Skin of body (tissue), 2 donors: ENCODE results near the gene PRDX1. TPM values are rescaled to one million over a fixed set of nuclear protein-coding genes. Genes with fewer than 3 reads are reported as not detected.
"Not testable (repeated sequence)": the region's sequence is repeated elsewhere in the genome, so short reads cannot be mapped to it uniquely, and the experiment has no call there.

Experiments
- DNase-seq: peaks from one replicate; lab custom pipeline; 2025; lab: John Stamatoyannopoulos, UW
- total RNA-seq: library from RNA; depleted of rRNA; stranded (reverse); fragments of >200 nt; gene quantifications from one replicate; pipeline ENCODE4 v1.2.3, GENCODE V29; 2014

Gene PRDX1
- total RNA-seq, 1 donor from 2014 or later = 187 TPM

DNA sequence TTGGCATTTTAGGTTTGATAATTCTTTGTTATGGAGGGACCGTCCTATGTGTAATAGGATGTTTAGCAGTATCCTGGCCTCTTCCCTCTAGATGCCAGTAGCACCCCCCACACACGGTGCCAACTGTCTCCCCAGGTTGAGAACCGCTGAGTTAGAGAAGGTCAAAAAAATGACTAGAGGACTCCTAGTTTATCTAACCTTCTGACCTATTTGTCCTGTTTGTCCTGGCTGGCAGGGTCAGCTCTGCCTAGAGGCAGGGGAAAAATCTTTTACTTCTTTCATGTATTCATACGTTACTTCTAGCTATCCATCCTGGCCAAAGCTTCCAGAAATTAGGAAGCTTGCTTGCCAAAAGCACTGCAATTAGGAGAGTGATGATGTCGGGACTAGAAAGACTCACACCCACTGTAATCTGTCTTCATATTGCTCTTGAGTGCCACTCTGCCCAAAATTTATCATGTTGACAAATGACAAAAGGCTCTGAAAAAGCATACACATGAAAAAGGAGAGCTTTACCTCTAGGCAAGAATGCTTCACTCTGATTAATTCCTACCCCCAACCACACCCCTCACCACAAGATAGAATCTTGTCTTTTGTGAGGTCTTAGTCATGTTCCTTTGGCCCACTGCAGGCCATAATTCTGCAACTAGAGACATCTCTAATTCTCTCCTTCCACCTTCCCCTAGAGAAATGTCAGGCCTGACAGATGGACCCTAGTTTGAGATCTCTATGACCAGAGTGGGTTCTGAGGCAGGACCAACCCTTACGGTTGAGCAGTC lies 14.5 kb upstream of the PRDX1 start:
- no peak for DNase-seq

DNA sequence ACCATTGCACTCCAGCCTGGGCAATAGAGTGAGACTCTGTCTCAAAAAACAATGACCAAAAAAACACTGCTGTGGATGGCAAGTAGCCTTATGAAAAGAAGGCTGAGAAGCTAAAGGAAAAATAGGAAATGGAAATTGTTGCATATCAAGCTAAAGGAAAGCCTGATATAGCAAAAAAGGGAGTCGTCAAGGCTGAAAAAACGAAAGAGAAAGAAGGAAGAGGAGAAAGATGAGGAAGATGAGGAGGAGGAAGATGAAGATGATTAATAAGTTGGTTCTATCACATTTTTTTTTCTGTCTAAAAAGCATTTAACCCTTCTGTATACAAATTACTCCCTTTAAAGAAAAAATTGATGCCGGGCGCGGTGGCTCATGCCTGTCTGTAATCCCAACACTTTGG lies 10.2 kb upstream of the PRDX1 start:
- DNase-seq = no peak

DNA sequence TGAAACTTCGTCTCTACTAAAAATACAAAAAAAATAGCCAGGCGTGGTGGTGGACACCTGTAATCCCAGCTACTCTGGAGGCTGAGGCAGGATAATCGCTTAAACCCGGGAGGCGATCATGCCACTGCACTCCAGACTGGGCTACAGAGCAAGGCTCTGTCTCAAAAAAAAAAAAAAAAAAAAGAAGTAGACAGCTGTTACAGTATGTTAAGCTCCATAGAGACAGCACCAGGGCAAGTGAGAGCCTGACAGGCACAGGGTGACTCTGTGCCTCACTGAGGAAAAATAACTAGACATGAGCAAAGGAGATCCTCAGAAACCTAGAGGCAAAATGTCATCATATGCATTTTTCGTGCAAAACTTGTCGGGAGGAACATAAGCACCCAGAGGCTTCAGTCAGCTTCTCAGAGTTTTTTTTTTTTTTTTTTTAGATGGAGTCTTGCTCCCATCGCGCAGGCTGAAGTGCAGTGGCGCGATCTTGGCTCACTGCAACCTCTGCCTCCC lies 9.0 kb upstream of the PRDX1 start:
- no peak for DNase-seq

DNA sequence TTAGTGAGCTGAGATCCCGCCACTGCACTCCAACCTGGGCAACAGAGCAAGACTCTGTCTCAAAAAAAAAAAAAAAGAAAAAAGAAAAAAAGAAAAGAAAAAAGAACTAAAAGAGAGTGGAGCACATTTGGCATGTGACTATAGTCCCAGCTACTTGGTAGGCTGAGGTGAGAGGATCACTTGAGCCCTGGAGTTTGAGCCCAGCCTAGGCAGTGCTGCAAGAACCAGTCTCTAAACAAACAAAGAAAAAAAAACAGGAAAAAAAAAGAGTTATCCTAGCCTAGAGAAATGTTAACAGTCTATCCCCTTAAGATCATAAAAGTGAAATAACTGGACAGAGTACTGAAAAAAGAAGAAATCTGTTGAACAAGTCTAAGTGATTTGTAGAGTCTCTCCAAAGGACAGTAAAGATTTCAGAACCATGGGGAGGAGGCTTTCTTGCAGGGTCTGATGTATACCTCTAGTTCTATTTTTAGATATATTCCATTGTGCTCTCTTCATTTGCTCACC lies 4.5 kb upstream of the PRDX1 start:
- DNase-seq = no peak

DNA sequence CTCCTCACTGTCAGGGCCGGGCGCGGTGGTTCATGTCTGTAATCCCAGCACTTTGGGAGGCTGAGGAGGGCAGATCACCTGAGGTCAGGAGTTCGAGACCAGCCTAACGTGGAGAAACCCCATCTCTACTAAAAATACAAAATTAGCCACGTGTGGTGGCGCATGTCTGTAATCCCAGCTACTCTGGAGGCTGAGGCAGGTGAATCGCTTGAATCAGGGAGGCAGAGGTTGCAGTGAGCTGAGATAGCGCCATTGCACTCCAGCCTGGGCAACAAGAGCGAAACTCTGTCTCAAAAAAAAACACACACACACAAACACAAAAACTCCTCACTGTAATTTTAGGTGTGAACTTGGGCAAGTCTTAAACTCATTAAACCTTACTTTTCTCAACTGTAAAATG lies 2.3 kb upstream of the PRDX1 start:
- not testable (repeated sequence) for DNase-seq

DNA sequence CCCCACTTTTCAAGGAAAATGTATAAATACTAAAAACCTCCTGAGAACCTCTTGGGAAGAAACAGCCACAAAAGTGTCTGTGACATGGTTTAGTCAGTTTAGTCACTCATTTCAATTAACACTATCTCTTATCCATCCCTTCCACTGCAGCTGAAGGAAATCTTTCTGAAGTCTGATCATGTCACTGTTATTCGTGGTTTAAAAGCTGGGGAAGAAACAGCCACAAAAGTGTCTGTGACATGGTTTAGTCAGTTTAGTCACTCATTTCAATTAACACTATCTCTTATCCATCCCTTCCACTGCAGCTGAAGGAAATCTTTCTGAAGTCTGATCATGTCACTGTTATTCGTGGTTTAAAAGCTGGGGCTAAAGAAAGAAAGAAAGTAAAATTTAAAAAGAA lies 1.8 kb upstream of the PRDX1 start:
- not testable (repeated sequence) for DNase-seq

DNA sequence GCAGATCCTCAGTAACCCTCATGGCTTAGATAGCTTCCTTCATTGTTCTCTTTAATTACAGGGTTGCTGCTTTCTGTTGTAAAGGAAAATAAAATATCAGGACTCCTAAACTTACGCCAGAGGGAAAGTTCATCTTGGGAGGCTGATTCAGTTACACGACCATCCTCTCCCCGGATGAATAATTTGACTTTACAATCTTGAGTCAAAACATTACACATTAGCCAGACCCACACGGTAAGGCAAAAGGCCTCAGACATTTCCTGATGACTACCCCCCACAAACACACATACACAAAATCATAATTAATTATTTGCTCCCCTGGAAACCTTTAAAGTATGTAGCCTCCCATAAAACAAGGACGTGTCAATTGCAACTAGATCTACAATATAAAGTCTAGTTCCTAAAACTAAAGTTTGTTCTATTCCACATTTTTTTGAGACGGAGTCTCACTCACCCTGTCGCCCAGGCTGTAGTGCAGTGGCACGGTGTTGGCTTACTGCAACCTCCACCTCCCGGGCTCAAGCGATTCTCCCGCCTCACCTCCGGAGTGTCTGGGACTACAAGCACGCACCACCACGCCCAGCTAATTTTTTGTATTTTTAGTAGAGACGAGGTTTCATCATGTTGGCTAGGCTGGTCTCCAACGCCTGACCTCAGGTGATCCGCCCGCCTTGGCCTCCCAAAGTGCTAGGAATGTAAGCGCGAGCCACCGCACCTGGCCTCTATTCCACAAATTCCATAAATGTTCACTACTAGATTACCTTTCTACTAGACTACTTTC lies 830 bp upstream of the PRDX1 start:
- no peak for DNase-seq

DNA sequence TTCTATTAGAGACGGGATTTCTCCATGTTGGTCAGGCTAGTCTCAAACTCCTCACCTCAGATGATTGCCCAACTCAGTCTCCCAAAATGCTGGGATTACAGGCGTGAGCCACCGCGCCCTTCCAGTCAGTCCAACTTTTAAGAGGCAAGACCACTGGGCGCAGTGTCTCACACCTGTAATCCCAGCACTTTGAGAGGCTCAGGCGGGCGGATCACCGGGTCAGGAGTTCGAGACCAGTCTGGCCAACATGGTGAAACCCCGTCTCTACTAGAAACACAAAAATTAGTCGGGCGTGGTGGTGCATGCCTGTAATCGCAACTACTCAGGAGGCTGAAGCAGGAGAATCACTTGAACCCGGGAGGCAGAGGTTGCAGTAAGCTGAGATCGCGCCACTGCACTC lies 1.9 kb downstream of the PRDX1 start:
- DNase-seq = not testable (repeated sequence)

DNA sequence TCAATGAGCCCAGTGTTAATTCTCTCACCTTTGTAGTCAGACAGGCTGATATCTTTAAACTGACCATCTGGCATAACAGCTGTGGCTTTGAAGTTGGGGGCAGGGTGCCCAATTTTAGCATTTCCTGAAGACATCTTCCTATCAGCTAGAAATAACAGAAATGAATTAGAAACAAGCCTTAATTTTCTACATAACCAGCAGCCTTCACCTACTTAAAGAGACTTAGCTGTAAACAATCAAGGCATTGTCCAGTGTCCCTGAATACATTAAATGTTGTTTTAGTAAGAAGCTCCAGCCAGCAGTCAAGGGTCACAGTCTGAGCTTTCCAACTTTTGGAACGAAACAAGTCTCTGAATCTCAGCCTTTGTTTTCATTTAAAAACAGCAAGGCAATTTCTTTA lies 2.8 kb downstream of the PRDX1 start:
- DNase-seq = no peak

DNA sequence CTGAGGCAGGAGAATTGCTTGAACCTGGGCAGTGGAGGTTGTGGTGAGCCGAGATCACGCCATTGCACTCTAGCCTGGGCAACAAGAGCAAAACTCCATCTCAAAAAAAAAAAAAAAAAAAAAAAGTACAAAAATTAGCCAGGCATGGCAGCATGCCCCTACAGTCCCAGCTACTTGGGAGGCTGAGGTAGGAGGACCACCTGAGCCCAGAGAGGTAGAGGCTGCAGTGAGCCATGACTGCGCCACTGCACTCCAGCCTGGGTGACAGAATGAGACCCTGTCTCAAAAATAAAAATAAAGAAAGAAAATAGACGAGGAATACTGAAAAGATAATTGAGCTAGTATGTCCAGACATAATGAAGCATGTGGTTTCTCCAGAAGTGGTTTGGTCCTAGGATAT lies 3.3 kb downstream of the PRDX1 start:
- DNase-seq = not testable (repeated sequence)

DNA sequence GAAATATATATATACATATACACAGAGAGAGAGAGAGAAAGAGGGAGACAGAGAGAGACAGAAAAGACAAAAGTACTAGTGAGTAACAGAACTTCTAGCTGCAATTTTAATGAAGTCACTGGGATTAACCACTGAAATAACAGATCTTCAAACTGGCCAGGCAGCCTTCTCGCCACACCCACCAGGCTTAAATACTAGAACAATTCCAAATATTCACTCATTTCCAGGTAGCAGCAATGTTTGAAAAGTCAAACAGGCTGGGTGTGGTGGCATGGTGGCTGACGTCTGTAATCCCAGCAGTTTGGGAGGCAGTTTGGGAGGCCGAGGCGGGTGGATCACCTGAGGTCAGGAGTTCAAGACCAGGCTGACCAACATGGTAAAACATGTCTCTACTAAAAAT lies 5.2 kb downstream of the PRDX1 start:
- DNase-seq = no peak

DNA sequence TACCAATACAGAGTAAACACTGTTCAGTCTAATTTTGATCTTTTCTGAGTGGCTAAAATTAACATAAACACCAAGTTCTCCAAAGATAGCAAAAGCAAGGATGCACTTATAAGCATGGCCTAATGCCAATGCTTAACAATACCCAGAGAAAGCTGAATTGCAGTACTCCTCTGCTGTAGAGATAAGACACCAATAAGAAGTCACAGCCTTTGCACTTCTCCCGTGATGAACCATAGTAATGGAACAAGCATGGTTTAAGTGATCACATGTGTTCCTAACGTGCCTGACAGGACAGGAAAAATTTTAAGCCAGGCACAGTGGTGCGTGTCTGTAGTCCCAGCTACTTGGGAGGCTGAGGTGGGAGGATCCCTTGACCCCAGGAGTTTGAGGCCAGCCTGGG lies 5.6 kb downstream of the PRDX1 start:
- no peak for DNase-seq

DNA sequence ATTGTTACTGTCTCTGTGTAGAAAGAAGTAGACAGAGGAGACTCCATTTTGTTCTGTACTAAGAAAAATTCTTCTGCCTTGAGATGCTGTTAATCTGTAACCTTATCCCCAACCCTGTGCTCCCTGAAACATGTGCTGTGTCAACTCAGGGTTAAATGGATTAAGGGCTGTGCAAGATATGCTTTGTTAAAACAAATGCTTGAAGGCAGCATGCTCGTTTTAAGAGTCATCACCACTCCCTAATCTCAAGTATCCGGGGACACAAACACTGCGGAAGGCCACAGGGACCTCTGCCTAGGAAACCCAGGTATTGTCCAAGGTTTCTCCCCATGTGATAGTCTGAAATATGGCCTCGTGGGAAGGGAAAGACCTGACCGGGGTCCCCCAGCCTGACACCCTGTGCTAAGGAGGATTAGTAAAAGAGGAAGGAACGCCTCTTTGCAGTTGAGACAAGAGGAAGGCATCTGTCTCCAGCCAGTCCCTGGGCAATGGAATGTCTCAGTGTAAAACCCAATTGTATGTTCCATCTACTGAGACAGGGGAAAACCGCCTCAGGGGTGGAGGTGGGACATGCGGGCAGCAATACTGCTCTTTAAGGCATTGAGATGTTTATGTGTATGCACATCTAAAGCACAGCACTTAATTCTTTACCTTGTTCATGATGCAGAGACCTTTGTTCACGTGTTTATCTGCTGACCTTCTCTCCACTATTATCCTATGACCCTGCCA lies 8.0 kb downstream of the PRDX1 start:
- not testable (repeated sequence) for DNase-seq

DNA sequence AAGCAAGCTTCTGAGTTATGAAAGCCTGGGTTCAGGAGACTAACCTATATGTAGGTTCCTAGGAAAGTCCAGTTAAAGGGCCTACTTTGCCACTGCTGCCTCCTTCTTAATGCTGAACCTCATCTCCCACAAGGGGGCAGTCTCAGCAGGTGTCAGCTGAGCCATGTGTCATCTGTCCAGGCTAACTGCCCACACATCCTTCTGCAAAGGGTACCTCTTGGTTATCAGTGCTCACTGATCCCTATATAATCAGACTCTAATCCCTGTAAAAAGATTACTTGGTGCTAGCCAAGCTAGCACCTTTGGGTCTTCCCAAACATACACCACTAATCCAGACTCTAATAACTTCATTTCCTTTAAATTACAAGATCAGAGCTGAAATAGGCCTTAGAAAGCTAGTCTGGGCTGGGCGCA lies 9.0 kb downstream of the PRDX1 start:
- no peak for DNase-seq

DNA sequence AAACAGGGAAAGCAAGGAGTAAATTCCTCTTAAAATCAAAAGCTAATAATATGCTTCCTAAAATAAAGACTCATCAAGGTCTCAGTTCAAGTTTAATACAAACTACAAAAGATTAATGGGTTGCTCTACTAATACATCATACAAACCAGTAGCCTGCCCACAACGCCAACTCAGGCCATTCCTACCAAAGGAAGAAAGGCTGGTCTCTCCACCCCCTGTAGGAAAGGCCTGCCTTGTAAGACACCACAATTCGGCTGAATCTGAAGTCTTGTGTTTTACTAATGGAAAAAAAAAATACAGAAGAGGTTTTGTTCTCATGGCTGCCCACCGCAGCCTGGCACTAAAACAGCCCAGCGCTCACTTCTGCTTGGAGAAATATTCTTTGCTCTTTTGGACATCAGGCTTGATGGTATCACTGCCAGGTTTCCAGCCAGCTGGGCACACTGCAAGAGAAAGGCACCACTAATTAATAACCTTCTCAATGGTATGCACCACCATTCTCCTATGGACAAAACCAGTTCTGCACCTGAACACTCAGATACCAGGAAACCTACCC lies 10.6 kb downstream of the PRDX1 start:
- DNase-seq = no peak

DNA sequence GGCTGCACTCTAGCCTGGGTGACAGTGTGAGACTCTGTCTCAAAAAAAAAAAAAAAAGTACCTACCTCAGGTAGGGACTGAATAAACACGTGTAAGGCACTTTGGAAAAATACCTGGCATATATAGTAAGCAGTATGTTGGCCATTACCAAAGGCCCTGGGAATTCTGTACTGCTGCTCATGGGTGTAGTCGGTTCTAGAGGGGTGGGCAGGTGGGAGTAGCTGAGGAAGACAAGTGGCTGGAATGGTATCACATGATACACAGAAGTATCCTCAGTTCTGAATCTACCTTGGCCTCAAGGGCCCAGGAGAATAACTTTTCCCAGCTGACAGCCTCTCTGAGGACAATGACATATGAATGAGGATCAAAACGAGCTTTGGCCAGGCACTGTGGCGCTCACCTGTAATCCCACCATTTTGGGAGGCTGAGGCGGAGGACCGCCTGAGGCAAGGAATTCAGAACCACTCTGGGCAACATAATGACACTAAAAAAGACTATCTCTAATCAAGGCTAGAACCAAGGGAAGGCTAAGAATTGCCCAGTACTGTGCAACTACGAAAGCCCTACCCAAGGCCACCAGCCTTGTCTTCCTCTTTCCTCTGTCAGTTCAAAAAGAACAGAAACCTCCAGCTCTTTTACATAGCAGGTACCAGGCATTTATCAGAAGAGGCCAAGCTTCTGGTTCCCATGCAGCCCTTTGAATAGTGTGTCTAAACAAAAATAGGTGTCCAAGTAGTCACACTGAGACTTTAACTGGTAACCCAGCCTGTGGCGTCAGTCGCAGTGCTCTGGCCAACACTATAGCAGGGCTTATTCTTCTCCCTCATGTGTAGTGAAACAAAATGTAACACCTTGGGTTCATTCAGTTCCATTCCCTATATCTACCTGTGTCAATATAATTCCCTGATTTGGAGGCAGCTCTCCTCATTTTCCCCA lies 11.4 kb downstream of the PRDX1 start:
- no peak for DNase-seq

DNA sequence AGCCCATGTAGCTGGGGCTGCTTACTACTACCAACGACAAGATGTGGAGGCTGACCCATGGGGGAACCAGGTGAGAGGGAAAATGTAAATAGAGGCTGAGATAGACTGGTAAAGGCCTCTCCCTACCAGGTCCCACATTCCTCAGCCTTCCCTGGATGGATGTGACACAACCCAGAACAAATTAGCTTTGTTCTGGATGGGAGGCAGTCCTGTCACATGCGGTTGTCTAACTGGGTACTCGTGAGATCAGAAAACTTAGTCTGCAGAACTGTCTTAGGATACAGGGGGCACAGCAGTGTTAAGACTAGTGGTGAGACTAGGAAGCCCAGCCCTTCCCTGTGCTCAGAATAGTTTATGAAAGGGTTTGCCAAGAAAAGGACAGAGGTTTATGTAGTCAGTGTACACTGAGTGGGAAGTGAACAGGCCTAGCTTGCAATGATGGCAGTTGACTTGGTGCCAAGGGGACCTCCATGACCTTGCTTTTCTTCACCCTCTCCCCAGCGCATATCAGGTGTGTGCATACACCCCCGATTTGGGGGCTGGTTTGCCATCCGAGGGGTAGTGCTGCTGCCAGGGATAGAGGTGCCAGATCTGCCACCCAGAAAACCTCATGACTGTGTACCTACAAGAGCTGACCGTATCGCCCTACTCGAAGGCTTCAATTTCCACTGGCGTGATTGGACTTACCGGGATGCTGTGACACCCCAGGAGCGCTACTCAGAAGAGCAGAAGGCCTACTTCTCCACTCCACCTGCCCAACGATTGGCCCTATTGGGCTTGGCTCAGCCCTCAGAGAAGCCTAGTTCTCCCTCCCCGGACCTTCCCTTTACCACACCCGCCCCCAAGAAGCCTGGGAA lies 13.2 kb downstream of the PRDX1 start:
- no peak for DNase-seq

DNA sequence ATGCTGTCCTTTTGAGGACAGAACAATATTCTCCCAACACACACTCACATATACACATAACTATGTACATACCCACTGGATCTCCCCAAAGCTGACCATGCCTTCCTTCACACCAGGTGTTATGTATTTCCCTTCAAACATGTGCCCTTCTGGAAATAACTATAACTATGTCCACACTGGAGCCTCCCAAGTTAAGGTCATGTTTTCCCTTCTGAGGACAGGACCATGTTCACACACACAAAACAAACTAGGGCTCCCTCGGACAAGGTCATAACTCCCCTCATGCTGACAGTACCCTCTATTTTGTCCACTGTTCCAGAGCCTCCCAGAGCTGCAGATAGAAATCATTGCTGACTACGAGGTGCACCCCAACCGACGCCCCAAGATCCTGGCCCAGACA lies 13.8 kb downstream of the PRDX1 start:
- no peak for DNase-seq

DNA sequence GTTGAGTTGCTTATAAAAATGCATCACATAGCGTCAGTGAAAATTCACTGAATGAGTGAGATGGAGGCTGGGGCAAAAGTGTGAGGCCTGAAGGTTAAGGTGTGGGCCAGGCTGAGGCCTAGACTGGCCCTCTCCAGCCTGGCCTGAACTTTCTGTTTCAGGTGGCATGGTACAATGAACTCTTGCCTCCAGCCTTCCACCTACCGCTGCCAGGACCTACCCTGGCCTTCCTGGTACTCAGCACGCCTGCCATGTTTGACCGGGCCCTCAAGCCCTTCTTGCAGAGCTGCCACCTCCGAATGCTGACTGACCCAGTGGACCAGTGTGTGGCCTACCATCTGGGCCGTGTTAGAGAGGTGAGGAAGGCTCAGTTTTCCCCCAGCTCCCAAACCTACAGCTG lies 14.5 kb downstream of the PRDX1 start:
- DNase-seq = no peak
